Stimulated activated CD8-positive, alpha-beta memory T cell treated with anti-CD3 and anti-CD28 coated beads, Interleukin-7, amount 100 ng/mL, for 1 hour (primary cell): ENCODE measurements around the gene IDH3G.
"Not testable (repeated sequence)": the region's sequence is repeated elsewhere in the genome, so short reads cannot be mapped to it uniquely, and the experiment has no call there.

Source experiments
- DNase-seq, 2 donors: peaks; one replicate each; pipeline ENCODE4 v3.0.0-alpha.2; 2020; ENCODE audit warnings: low read depth in 2 of 2

Gene IDH3G

DNA sequence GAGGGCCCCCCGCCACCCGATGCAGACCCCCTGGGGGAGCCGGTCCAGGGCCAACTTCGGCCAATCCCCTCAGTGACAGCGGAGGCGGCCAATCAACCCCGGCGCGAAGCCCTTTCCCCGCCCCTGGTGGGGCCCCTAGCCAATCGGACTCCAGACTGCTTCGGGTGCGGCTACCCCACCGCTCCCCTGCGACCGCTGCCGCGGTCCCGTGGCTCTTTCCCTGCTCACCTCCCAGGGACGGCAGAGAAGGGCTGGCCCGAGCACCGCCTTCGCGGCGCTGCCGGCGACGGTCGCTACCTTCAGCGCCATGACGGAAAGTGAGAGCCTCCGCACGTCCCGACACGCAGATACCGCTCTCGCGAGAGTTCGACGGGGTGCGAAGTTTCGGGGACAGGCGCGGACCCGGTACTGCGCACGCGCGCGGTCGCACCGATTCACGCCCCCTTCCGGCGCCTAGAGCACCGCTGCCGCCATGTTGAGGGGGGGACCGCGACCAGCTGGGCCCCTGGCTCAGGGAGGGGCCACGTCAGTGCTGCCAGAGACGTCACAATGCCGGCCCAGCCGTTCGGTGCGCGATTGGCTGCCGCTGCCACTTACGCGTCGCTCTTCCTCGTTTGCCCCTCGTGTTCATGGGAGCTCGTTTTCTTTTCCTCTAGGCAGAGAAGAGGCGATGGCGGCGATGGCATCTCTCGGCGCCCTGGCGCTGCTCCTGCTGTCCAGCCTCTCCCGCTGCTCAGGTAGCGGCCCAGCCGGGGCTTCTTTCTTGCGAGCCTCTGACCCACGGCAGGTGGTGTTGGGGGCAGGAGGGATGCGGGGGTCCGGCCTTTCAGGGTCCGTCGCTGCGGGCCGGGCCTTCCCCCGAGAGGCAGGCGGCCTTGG lies at the start of gene IDH3G, which contains the start of gene SSR4:
TSS of gene IDH3G (minus strand) at position 358 of the 879 bp plus-strand sequence. CDS start at position 309, 49 bp downstream.
TSS of gene SSR4 (plus strand) at position 651 of the 879 bp plus-strand sequence. CDS start at position 671, 20 bp downstream.
- peak; percentile 81 to 82 for DNase-seq

DNA sequence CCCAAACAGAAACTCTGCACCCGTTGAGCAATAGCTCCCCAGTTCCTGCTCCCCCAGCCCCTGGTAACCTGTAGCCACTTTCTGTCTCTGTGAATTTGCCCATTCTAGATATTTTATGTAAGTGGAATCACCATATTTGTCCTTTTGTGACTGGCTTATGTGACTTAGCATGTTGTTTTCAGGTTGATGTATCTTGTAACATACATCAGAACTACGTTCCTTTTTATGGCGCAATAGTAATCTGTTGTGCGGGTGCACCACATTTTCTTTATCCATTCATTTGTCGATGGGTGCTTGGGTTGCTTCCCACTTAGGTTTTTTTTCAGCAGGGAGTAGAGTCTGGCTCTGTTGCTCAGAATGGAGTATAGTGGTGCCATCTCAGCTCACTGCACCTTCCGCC lies 42.7 kb upstream of the IDH3G start:
- DNase-seq: no peak

- no peak for DNase-seq
Observed at GRCh38 chrX:153832728-153833127, 38.6 kb upstream of the IDH3G start.

- no peak for DNase-seq
Observed at GRCh38 chrX:153831429-153832150, 37.4 kb upstream of the IDH3G start.

- no peak for DNase-seq
Observed at GRCh38 chrX:153830640-153831428, 36.7 kb upstream of the IDH3G start.

DNA sequence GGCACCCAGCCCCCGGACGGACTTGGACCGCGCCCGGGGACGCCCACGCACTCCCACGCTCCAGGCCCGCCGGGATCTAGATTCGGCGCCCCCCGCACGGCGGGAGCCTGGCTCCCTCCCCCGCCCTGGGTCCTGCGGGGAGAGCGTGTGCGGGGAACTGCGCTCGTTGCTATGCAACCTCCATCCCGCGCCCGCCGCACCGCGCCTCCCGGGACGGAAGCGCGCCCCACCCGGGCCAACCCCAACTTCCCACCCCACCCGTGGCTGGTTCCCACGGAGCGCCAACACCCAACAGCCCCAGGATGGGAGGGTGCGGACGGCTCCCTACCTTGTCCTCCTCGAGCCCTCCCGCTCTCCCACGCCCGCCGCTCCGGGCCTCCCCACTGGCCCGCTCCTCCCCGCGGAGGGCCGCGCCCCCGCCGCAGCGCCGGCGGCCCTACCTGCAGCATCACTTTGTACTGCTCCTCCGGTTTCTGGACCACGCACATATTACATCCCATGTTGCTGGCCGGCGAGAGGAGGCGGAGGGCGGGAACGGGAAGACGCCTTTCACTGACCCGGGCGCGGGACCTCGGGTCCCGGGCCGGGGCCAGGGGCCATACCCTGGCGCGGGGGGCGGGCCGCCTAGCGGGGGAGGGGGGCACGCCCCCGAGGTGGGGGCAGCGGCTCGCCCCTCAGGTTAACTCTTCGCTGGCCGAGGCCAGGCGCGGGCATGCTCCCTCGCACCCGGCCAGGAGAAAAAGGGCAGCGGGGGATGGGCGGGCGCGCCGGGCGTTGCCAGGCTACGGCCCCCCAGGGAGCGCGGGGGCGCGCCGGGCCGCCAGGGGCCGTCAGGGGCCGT lies 35.8 kb upstream of the IDH3G start, which contains the start of gene PDZD4:
TSS of gene PDZD4 (minus strand) at position 746 of the 841 bp plus-strand sequence. CDS start at position 500, 246 bp downstream.
- DNase-seq: no peak

- no peak for DNase-seq
Observed at GRCh38 chrX:153829549-153829798, 35.3 kb upstream of the IDH3G start.

DNA sequence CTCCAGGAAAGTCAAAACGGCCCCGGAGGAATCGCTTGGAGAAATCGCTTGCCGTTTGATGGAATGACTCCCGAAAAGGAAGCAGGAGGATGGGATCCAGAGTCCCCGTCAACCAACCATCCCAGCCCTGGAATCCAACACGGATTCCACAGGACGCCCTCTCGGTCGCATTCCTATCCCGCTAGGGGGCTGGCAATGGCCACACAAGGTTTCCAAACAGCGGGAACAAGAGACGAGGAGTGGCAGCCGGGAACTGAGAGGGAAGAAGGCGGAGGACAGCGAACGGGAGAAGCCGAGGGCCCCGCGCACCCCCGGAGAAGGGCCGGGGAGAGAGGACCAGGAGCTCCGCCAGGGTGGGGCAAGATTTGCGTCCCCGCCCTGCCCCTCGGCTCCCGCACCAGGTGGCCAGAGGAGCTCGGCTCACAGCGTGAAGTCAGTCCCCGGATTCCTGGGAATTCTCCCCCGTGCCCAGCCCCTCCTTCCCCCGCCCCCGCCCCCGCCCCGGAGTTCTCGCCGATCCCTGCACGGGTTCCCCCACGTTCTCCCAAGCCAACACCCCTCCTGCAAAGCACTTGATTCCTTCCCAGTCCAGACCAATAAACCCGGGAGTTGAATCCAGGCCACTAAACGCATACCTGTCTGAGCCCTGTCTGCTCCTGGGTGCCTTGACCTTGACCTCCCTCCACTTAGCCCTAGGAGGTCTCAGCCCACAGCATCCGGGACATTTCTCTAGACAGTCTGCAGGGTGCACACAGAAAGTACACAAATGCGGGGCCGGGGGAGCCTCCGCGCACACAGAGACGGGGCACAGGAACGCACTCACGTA lies 34.8 kb upstream of the IDH3G start:
- DNase-seq: no peak

DNA sequence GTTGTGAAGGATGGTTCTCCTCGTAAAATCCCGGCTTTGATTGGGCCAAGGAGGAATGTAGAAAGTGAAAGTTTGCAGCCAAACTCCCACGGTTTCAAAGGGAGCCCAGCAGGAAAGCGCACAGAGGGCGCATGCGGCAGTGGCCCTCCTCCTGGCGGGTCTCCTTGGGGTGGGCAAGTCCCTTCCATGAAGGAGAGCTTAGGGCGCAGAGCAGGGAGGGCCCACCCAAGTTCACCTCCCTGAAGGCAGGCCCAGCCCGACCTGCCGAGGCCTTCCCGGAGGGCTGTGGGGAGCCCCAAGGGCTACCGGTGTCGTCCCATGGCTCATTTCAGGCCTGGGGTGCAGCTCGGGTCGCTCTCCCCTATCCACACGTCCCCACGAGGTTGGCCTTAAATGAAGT lies 34.1 kb upstream of the IDH3G start:
- DNase-seq: no peak

DNA sequence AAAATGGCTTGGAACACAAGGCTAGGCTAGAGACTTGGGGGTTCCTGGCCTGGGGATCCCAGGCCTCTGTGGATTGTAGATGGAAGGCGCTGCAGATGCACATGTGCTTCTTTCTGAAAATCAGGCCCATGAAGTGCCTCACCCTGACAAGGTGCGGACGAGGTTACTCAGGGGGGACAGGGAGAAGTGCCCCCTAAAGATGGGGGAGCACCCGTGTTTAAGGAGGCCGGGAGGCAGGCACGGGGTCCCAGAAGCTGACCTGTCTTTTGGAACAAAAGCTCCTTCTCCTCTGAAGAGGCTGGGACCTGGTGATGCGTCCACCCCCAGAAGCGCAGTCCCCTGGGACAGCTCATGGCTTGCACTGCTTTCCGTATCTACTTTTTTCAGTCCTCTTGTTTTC lies 33.7 kb upstream of the IDH3G start:
- DNase-seq: no peak

DNA sequence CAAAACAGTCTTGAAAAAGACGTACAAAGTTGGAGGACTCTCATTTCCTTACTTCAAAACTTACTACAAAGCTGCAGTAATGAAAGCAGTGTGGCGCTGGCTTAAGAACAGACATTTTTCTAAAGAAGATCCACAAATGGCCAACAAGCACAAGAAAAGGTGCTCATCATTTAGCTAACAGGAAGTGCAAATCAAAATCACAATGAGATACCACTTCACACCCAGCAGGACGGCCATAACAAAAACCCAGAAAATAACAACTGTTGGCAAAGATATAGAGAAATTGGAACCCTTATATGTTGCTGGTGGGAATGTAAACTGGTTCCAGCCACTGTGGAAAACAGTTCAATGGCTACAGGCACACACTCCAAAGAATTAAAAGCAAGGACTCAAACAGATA lies 32.8 kb upstream of the IDH3G start:
- DNase-seq: no peak

GRCh38 chrX:153825042-153825441 lies 30.9 kb upstream of the IDH3G start:
- no peak for DNase-seq

- no peak for DNase-seq
Observed at GRCh38 chrX:153824348-153824747, 30.2 kb upstream of the IDH3G start.

- no peak for DNase-seq
Observed at GRCh38 chrX:153821066-153821465, 26.9 kb upstream of the IDH3G start.

DNA sequence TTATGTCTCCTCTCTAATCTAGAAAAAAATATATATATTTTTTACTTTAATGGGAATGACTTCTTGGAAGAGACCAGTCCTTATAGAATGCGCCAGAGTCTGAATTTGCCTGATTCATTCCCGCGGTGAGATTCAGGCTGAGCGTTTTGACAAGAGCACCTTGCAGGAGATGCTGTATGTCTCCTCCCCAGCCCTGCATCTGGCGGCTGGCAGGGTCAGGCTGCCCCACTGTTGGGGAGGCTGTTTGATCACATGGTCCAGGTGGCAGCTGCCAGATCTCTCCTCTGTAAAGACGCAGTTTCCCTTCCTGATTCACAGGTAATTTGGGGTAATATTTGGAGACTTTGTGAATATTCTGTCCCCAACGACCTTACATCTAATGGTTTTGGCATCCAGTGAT lies 26.4 kb upstream of the IDH3G start:
- DNase-seq: no peak

GRCh38 chrX:153819384-153820040 lies 25.3 kb upstream of the IDH3G start:
- no peak for DNase-seq

- peak in 1 of 2 donors; percentile 25 for DNase-seq
Observed at GRCh38 chrX:153818571-153819383, 24.6 kb upstream of the IDH3G start.

DNA sequence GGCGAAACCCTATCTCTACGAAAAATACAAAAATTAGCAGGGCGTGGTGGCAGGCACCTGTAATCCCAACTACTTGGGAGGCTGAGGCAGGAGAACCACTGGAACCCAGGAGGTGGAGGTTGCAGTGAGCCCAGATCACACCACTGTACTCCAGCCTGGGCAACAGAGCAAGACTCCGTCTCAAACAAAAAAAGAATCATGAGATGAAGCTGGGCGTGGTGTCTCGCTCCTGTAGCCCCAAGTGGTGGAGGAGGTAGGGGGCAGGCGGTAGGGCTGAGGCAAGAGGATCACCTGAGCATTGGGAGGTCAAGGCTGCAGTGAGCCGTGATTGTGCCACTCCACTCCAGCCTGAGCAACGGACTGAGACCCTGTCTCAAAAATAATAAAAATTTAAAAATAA lies 23.9 kb upstream of the IDH3G start:
- DNase-seq: not testable (repeated sequence)
